ENCODE measurements around the gene THRAP3. TPM values are rescaled to one million over a fixed set of nuclear protein-coding genes. Genes with fewer than 3 reads are reported as not detected.

THRAP3 gene
- total and polyA plus RNA-seq, 9 of the 15 experiments (the other 6 are each of a cell fraction or from before 2014, with no cell fraction given), result 66.2 to 135 (median 113) TPM

DNA sequence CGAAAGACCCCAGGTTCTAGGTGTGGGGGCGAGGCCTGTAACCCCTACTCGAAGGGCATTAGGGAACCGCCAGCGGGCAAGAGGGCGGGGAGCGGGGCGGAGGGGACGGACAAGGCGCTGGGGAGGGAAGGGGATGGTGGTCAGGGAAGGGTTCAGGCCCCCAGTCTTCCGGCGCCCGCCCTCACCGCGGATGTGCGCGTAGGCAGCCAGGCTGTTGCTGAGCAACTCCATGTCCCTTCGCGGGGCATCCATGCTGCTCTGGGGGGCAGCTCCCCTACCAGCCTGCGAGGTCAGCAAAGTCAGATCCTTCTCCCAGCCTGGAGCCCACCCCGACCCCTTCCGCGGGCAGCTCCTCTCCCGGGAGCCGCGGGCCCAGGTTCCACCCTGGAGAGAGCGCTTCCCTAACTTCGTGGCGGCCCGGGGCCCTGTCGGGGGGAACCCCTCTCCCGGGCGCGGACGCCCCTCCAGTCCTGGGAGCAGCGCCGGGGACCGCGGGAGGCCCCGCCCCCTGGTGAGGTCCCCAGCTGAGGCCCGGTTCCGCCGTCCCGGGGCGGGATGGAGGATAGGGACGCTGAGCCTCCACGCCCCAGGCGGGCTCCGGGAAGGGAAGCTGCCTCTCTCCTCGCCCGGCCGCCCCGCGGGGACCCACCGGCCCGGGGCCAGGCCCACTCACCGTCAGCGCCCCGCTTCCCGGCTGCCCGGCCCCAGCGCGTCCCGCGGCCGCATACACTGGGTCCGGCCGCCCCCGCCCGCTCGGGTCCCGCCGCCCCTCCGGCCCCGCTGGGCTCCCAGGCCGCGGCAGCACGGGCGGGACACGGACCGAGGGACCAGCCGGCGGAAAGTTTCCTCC, 98.8 kb downstream of the THRAP3 start (continued):
- TF ChIP-seq, protein P1, sequence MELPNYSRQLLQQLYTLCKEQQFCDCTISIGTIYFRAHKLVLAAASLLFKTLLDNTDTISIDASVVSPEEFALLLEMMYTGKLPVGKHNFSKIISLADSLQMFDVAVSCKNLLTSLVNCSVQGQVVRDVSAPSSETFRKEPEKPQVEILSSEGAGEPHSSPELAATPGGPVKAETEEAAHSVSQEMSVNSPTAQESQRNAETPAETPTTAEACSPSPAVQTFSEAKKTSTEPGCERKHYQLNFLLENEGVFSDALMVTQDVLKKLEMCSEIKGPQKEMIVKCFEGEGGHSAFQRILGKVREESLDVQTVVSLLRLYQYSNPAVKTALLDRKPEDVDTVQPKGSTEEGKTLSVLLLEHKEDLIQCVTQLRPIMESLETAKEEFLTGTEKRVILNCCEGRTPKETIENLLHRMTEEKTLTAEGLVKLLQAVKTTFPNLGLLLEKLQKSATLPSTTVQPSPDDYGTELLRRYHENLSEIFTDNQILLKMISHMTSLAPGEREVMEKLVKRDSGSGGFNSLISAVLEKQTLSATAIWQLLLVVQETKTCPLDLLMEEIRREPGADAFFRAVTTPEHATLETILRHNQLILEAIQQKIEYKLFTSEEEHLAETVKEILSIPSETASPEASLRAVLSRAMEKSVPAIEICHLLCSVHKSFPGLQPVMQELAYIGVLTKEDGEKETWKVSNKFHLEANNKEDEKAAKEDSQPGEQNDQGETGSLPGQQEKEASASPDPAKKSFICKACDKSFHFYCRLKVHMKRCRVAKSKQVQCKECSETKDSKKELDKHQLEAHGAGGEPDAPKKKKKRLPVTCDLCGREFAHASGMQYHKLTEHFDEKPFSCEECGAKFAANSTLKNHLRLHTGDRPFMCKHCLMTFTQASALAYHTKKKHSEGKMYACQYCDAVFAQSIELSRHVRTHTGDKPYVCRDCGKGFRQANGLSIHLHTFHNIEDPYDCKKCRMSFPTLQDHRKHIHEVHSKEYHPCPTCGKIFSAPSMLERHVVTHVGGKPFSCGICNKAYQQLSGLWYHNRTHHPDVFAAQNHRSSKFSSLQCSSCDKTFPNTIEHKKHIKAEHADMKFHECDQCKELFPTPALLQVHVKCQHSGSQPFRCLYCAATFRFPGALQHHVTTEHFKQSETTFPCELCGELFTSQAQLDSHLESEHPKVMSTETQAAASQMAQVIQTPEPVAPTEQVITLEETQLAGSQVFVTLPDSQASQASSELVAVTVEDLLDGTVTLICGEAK (IDR thresholded peaks at IDR 0.05), result no peak
- TF ChIP-seq, protein P1 (CRISPR knock-in tag; IDR thresholded peaks at IDR 0.05), result no peak
- no peak for TF ChIP-seq ZNF707 (CRISPR knock-in tag; conservative IDR thresholded peaks at IDR 0.05)
- TF ChIP-seq NFXL1 (CRISPR knock-in tag; IDR thresholded peaks at IDR 0.05), result no peak
- TF ChIP-seq RBBP5 (IDR thresholded peaks at IDR 0.05; ENCODE audit: borderline replicate concordance, insufficient read depth, low read length, poor library complexity, severe bottlenecking), result peak; percentile 31
- TF ChIP-seq CXXC5 (CRISPR knock-in tag; IDR thresholded peaks at IDR 0.05), result peak; percentile 45; the same call in 1 of the 2 replicates
- TF ChIP-seq KDM4B (IDR thresholded peaks at IDR 0.05; ENCODE audit: borderline replicate concordance in 2 of 2, low read depth in 1 of 2), result no peak
- TF ChIP-seq ZNF224 (CRISPR knock-in tag; IDR thresholded peaks at IDR 0.05), result no peak

Data from K562 (cell line).